Measurements from ENCODE around the gene TCF4.

- TF ChIP-seq, protein P1, sequence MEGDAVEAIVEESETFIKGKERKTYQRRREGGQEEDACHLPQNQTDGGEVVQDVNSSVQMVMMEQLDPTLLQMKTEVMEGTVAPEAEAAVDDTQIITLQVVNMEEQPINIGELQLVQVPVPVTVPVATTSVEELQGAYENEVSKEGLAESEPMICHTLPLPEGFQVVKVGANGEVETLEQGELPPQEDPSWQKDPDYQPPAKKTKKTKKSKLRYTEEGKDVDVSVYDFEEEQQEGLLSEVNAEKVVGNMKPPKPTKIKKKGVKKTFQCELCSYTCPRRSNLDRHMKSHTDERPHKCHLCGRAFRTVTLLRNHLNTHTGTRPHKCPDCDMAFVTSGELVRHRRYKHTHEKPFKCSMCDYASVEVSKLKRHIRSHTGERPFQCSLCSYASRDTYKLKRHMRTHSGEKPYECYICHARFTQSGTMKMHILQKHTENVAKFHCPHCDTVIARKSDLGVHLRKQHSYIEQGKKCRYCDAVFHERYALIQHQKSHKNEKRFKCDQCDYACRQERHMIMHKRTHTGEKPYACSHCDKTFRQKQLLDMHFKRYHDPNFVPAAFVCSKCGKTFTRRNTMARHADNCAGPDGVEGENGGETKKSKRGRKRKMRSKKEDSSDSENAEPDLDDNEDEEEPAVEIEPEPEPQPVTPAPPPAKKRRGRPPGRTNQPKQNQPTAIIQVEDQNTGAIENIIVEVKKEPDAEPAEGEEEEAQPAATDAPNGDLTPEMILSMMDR (IDR thresholded peaks at IDR 0.05 in 2 of 3, conservative IDR thresholded peaks at IDR 0.05 in 1 of 3; ENCODE audit: borderline replicate concordance in 1 of 3, insufficient read depth in 1 of 3, low read depth in 2 of 3, low read length in 2 of 3), result no peak
- TF ChIP-seq SIN3A (IDR thresholded peaks at IDR 0.05; ENCODE audit: low read depth), result no peak
- no peak for TF ChIP-seq SP1 (IDR thresholded peaks at IDR 0.05; ENCODE audit: low read depth)
- no peak for TF ChIP-seq ZFX (IDR thresholded peaks at IDR 0.05)
- no peak for TF ChIP-seq POLR2AphosphoS5 (IDR thresholded peaks at IDR 0.05; ENCODE audit: low read depth, low read length)
- TF ChIP-seq ZNF274 (IDR thresholded peaks at IDR 0.05; ENCODE audit: low read depth, low read length), result no peak
These were observed 338.4 kb downstream of the TCF4 start for GRCh38 chr18:55249550-55249949.
